ENCODE results near the gene RAD9A.

DNA sequence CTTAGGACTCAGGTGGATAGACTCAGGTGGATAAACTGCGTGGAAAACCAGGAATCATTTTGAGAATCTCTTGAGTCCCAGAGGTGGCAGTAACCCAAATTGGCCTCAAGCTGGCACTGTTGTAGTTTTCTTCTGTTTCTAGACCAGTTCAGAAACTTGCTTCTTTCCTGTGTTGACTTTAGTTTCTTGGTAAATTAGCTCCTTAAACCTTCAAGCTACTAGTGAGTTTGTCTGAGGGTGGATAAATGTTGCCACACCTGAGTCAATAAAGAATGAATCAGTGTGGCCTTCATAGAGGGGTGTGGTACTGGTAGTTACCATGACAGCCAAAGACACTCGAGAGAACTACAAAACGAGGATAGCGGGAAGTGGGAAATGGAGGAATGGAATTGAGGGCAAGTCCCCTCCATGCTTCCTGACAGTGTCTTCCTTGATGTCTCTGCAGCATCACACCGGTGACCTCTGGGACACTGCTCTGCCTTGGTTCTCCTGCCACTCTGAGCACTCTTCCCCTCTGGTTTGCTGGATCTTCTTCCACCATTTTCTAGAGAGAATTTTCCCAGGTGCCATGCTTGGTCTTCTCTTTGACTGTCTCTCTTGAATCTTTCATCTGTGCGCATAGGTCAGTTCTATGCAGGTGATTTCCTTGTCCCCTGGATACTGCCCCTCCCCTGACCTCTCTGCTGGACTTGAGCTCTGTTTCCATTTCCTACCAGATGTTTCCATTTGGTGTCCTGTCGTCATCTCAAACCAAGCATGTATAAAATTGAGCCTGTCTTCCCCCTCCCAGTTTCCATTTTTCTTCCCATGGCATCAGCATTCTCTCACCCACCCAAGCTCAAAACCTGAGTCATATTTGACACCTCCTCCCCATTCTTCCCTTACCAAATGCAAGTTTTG, 45.6 kb upstream of the RAD9A start:
- TF ChIP-seq, protein P1, sequence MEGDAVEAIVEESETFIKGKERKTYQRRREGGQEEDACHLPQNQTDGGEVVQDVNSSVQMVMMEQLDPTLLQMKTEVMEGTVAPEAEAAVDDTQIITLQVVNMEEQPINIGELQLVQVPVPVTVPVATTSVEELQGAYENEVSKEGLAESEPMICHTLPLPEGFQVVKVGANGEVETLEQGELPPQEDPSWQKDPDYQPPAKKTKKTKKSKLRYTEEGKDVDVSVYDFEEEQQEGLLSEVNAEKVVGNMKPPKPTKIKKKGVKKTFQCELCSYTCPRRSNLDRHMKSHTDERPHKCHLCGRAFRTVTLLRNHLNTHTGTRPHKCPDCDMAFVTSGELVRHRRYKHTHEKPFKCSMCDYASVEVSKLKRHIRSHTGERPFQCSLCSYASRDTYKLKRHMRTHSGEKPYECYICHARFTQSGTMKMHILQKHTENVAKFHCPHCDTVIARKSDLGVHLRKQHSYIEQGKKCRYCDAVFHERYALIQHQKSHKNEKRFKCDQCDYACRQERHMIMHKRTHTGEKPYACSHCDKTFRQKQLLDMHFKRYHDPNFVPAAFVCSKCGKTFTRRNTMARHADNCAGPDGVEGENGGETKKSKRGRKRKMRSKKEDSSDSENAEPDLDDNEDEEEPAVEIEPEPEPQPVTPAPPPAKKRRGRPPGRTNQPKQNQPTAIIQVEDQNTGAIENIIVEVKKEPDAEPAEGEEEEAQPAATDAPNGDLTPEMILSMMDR (IDR thresholded peaks at IDR 0.05): peak; percentile 14 to 63 (median 48)
- no peak for TF ChIP-seq POLR2AphosphoS5 (IDR thresholded peaks at IDR 0.05)
- no peak for TF ChIP-seq POLR2A (IDR thresholded peaks at IDR 0.05)

Measured in breast epithelium (tissue), 3 donors.